Fibroblast of the aortic adventitia (primary cell): Measurements from ENCODE around the gene GALK2. TPM values are rescaled to one million over a fixed set of nuclear protein-coding genes. Genes with fewer than 3 reads are reported as not detected.

Experiments used
- DNase-seq: peaks from one replicate; pipeline ENCODE4 v3.0.0-alpha.2; 2010; ENCODE audit warnings: low read depth
- H3K4me3 ChIP-seq: 2 replicates; pipeline ENCODE4 v1.5.1; 2011; ENCODE audit warnings: low read depth, mild to moderate bottlenecking, control low read depth, low read length, moderate library complexity
- total RNA-seq: library from RNA; depleted of rRNA; stranded (reverse); fragments of >200 nt; gene quantifications from 2 replicates; pipeline ENCODE4 v1.2.3, GENCODE V29; 2012; ENCODE audit warnings: low replicate concordance
- TF ChIP-seq, protein P1 (sequence below): IDR thresholded peaks from 2 replicates; pipeline ENCODE4 v1.5.1; 2011; ENCODE audit warnings: mild to moderate bottlenecking, low read length, control low read depth, inconsistent platforms; ENCODE audit not compliant: insufficient read depth

GALK2 gene
- total RNA-seq, 1 donor, result 30.9 TPM

DNA sequence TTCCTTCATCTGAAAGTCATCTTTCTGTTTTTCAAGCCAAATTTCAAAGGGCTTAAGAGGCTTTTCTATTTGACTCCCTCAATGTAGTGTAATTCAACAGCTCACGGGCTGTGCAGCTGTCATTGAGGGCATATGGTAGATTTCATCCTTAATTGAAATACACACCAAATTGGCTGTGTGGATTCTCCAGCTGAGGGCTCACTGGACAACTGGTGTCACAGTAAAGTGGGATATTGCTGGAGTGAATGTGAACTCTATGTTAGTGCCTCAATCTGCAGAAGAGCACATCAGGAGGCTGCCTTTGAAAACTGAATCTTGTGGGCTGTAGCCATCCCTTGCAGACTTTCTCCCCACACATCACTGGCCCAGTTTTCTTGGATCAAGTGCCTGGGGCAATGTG, 120.1 kb downstream of the GALK2 start:
- TF ChIP-seq, protein P1, sequence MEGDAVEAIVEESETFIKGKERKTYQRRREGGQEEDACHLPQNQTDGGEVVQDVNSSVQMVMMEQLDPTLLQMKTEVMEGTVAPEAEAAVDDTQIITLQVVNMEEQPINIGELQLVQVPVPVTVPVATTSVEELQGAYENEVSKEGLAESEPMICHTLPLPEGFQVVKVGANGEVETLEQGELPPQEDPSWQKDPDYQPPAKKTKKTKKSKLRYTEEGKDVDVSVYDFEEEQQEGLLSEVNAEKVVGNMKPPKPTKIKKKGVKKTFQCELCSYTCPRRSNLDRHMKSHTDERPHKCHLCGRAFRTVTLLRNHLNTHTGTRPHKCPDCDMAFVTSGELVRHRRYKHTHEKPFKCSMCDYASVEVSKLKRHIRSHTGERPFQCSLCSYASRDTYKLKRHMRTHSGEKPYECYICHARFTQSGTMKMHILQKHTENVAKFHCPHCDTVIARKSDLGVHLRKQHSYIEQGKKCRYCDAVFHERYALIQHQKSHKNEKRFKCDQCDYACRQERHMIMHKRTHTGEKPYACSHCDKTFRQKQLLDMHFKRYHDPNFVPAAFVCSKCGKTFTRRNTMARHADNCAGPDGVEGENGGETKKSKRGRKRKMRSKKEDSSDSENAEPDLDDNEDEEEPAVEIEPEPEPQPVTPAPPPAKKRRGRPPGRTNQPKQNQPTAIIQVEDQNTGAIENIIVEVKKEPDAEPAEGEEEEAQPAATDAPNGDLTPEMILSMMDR, result no peak
- no peak overlapping the region for H3K4me3 ChIP-seq
- DNase-seq, result no peak

DNA sequence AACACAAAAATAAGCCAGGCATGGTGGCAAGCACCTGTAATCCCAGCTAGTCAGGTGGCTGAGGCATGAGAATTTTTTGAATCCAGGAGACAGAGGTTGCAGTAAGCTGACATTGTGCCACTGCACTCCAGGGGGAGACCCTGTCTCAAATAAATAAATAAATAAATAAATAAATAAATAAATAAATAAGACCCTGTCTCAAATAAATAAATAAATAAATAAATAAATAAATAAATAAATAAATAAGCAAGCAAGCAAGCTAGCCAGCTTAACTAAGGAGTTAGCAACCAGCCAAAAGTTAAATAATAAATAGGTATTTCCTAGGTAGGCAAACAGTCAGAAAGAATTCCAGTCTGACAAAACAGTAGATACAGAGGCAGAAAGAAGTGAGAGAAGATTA, 123.9 kb downstream of the GALK2 start:
- no peak overlapping the region for H3K4me3 ChIP-seq
- DNase-seq, result no peak
- TF ChIP-seq, protein P1, result no peak

DNA sequence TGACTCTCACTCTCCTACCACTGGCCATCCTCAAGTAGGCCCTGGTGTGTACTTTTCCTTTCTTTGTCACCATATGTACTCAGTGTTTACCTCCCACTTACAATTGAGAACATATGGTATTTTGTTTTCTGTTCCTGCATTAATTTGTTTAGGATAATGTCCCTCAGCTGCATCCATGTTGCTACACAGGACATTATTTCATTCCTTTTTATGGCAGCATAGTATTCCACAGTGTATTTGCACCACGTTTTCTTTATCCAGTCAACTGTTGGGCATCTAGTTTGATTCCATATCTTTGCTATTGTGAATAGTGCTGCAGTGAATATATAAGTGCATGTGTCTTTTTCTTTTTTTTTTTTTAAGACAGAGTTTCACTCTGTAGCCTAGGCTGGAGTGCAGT, 126.2 kb downstream of the GALK2 start:
- TF ChIP-seq, protein P1, result no peak
- no peak for DNase-seq
- H3K4me3 ChIP-seq, result no peak overlapping the region

GRCh38 chr15:49297584-49297983, 127.5 kb downstream of the GALK2 start:
- TF ChIP-seq, protein P1, result no peak
- no peak for DNase-seq
- H3K4me3 ChIP-seq, result no peak overlapping the region

- H3K4me3 ChIP-seq, result no peak overlapping the region
- TF ChIP-seq, protein P1, result no peak
- DNase-seq, result no peak
Measured at GRCh38 chr15:49300856-49301255, 130.8 kb downstream of the GALK2 start.

DNA sequence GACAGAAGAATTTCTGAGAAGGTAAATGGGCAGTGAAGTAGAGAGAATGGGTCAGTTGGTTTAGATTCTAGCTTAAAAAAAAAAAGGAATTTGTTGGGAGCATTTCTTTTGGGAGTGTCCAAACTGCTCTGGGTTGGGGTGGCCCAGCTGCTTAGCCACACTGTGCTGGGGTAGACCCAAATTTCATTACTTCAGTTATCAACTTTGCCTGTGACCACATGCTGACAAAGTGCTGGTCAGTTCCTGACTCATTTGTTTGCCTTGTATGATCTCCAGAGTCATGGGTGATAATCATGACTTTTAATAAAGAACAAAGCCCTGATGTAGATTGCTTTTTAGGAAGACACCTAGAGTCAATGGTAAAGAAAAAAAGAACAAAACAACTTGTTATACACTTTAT, 131.5 kb downstream of the GALK2 start:
- TF ChIP-seq, protein P1, result no peak
- DNase-seq, result peak; percentile 69

GRCh38 chr15:49303003-49303402, 133.0 kb downstream of the GALK2 start:
- TF ChIP-seq, protein P1, result no peak
- no peak overlapping the region for H3K4me3 ChIP-seq
- DNase-seq, result no peak

More for the DNA sequence above, 131.5 kb downstream of the GALK2 start:
- no peak overlapping the region for H3K4me3 ChIP-seq
